Activated CD4-positive, CD25-positive, alpha-beta regulatory T cell (primary cell): ENCODE measurements around the gene TMEM174.

ENCODE experiments used
- DNase-seq, 4 experiments: peaks; one replicate each; lab custom pipeline; 2025; lab: John Stamatoyannopoulos, UW

TMEM174 gene

DNA sequence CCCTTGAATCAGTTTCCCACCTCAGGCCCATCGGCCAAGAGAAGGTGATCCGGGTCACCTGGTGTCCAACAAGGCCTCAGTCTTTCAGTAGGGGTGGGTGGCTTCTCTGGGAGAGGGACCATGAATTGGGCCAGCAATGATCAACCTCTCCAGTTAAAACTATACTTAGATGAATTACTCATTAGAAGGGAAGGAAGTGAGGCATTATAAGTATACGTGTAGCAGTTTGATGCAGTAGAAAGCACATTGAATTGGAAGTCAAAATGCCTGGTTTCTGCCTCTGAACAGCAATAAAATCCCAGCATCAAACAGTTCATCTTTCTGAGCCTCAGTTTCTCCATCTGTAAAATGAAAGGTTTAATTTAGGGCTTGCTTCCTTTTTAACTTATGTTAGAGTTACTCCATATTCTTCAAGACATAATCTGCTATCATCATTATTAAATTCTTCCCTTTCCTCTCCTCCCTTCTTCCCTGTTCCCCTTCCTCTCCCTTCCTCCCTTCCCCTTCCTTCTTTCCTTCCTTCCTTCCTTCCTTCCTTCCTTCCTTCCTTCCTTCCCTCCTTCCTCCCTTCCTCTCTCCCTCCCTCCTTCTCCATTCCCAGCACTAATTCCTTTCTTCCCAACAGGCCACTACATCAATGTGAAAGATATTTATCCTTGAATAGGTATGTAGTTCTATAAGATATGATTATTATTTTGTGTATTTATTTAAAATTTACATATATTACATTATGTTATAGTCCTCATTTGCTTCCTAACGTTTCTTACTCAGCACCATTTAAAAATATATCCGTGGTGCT, 18.6 kb upstream of the TMEM174 start:
- no peak for DNase-seq

- DNase-seq: no peak
Observed at GRCh38 chr5:73155271-73156222, 17.4 kb upstream of the TMEM174 start.

GRCh38 chr5:73157414-73158303, 15.3 kb upstream of the TMEM174 start:
- DNase-seq: no peak

GRCh38 chr5:73158313-73158712, 14.7 kb upstream of the TMEM174 start:
- no peak for DNase-seq

DNA sequence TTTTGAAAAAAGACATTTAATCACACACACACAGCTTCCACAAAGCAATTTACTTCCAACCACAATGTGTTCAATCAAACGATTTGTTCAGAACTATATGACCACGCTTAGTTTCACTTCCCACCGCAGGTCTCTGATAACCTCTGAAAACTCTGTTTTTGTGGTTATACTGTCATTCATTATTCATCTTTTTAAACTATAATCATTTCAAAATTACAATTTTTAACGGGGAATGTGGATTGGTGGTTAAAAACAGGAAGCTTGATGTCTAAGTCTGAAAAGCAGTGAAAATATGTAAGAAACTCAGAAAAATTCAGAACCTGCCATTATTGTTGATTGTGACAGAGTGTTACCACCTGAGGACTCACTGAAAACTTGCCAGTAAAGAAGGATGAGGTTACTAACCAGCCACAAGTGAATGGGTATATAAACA, 12.7 kb upstream of the TMEM174 start:
- peak in 1 of 4 experiments; percentile 19 for DNase-seq

GRCh38 chr5:73170522-73170921, 2.5 kb upstream of the TMEM174 start:
- no peak for DNase-seq

DNA sequence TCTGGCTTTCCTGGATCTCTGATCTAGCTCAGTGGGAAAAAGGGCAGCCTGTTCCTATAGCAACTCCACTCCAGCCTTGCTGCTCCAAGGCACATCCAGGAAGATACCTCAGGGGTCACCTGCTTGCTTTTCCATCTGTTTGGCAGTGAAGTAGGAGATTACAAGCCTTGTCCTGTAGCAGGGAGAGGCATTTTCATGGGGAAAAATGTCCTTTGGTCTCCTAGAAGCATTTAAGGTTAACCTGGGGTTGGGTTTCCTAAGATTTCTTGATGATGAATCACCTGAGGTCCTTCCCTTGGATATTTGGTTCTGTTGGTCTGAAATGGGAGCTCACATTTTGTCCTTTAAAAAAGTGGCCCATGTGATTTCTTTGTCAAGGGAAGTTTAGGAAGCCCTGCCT, 1.5 kb upstream of the TMEM174 start:
- DNase-seq: no peak

DNA sequence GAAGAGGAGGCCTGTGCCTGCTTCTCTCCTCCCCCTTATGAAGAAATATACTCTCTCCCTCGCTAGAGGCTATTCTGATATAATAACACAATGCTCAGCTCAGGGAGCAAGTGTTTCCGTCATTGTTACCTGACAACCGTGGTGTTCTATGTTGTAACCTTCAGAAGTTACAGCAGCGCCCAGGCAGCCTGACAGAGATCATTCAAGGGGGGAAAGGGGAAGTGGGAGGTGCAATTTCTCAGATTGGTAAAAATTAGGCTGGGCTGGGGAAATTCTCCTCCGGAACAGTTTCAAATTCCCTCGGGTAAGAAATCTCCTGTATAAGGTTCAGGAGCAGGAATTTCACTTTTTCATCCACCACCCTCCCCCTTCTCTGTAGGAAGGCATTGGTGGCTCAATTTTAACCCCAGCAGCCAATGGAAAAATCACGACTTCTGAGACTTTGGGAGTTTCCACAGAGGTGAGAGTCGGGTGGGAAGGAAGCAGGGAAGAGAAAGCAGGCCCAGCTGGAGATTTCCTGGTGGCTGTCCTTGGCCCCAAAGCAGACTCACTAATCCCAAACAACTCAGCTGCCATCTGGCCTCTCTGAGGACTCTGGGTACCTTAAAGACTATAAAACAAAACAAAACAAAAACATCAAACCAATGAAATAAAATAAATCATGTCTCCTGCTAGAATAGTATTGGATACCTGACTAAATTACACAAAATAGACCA, 1.3 kb downstream of the TMEM174 start:
- DNase-seq: no peak

DNA sequence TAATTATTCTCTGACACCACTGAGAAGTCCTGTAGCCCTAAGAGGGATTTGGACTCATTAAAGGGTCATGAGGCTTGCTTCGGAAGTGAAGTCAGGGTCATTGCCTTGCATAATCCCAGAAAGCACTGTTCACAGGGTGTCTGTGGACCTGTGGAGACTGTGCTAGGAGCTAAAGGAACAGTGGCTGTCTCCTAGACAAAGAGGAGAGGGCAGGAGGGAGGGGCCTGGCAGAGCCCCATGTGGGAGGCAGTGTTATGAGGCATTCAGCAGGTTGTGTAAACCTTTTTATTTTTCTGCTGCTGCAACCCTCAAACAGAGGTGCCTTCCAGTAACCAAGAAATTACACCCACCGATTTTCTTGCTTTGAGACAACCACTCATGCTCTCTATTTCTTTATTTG, 3.3 kb downstream of the TMEM174 start:
- DNase-seq: no peak

- DNase-seq: no peak
Observed at GRCh38 chr5:73178265-73178664, 5.3 kb downstream of the TMEM174 start.

DNA sequence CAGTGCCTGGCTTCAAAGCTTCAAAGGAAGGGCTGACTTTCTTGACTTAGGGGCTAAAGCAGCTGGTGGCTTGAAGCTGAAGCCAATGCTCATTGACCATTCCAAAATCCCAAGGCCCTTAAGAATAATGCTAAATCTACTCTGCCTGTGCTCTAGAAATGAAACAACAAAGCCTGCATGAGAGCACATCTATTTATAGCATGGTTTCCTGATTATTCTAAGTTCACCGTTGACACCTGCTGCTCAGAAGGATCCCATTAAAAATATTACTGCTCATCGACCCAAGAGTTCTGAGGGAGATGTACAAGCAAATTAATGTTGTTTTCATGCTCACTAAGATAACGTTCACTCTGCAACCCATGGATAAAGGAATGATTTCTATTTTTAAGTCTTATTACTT, 6.7 kb downstream of the TMEM174 start:
- no peak for DNase-seq

GRCh38 chr5:73180566-73180965, 7.6 kb downstream of the TMEM174 start:
- no peak for DNase-seq

DNA sequence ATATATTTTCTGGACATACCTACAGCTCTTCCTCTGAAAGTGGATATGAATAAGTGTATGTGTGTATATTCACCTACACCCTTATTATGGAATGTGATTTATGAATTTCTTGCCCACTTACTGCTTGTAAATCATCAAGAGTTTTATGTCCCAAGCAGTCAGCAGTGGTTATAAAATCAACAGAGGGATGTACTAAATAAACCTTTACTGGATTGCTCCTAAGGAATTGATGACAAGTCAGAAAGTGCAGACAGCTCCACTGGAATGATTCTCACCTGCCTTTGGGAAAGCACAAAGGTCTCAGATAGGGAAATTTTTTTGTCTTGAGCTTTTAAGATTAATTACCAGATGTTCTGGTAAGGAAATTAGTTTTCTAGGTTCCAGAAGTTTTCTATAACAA, 9.3 kb downstream of the TMEM174 start:
- DNase-seq: no peak

GRCh38 chr5:73183000-73183399, 10.0 kb downstream of the TMEM174 start:
- DNase-seq: no peak

GRCh38 chr5:73183481-73183891, 10.5 kb downstream of the TMEM174 start:
- no peak for DNase-seq

DNA sequence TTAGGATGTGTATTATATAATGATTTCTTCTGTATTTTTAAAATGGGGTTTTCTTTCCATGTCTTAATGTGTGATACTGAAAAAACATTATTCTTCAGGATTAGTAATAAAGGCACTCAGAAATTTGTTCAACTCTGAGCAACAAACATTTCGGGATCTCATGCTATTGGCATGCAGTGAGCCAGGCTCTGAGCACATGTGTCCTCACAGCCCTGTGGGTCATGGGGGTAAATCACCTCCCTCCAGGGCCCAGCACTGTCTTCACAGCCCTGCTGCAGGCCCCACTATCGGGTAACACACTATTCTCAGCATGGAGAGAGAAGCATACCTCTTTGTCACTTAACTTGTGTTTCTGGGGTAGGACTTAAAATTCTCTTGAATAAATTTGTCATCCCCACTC, 14.0 kb downstream of the TMEM174 start:
- no peak for DNase-seq

GRCh38 chr5:73188764-73189531, 16.0 kb downstream of the TMEM174 start:
- DNase-seq: no peak

DNA sequence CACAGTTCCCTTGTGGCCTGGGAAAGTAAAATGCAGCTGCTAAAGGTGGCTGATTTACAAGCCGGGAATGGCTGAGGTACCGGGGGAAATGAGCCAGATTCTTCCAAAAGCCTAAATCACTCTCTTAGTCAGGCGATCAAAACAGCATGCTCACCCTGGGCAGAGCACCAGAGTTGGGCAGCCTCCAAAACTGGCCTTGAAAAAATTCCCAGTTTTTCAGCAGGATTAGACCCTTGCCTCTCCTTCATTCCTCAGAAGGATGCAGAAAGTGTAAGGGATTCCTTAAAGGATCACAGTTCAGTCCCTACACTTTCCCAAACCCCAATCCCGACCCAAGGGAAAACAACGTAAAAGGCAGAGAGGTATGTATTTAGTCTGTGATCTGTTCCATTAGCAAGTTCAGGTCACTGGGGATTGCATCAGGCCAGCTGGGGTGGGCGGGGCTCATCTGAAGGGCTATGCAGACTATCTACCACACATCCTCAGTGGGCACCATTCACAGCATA, 16.9 kb downstream of the TMEM174 start:
- DNase-seq: no peak

- no peak for DNase-seq
Observed at GRCh38 chr5:73192370-73192769, 19.4 kb downstream of the TMEM174 start.

- no peak for DNase-seq
Observed at GRCh38 chr5:73193592-73193991, 20.6 kb downstream of the TMEM174 start.
